HG02610 (cell line): ENCODE data around the gene NOC2L.

Source experiments
- ATAC-seq: cut with Tn5 transposase; IDR thresholded peaks from one replicate; pipeline ENCODE4 v1.9.1; 2021; ENCODE audit warnings: mild to moderate bottlenecking, moderate library complexity; ENCODE audit not compliant: unreplicated experiment

Gene NOC2L

GRCh38 chr1:932776-933602 is 26.1 kb downstream of the NOC2L start:
- no peak for ATAC-seq

- ATAC-seq = no peak
Observed at GRCh38 chr1:932173-932510, 26.9 kb downstream of the NOC2L start.

GRCh38 chr1:931380-932172 is 27.5 kb downstream of the NOC2L start:
- ATAC-seq = no peak

GRCh38 chr1:930633-931138 is 28.4 kb downstream of the NOC2L start:
- ATAC-seq = no peak

GRCh38 chr1:929712-930632 is 29.1 kb downstream of the NOC2L start:
- no peak for ATAC-seq

GRCh38 chr1:928825-929661 is 30.0 kb downstream of the NOC2L start:
- no peak for ATAC-seq

- ATAC-seq = no peak
Observed at GRCh38 chr1:927748-928147, 31.3 kb downstream of the NOC2L start.

GRCh38 chr1:927234-927633 is 31.8 kb downstream of the NOC2L start:
- ATAC-seq = no peak

- no peak for ATAC-seq
Observed at GRCh38 chr1:925561-926421, 33.3 kb downstream of the NOC2L start.

GRCh38 chr1:924656-925560 is 34.1 kb downstream of the NOC2L start:
- ATAC-seq = no peak

GRCh38 chr1:923991-924655 is 34.9 kb downstream of the NOC2L start:
- ATAC-seq = no peak

GRCh38 chr1:923131-923990 is 35.7 kb downstream of the NOC2L start, which contains the start of gene SAMD11:
Gene SAMD11, plus strand, starts transcription at chr1:923923. Its CDS starts 509 bp downstream, at chr1:924432.
- ATAC-seq = no peak

- no peak for ATAC-seq
Observed at GRCh38 chr1:921011-921837, 37.8 kb downstream of the NOC2L start.

GRCh38 chr1:920521-920920 is 38.5 kb downstream of the NOC2L start:
- ATAC-seq = no peak

GRCh38 chr1:920010-920409 is 39.0 kb downstream of the NOC2L start:
- ATAC-seq = no peak
